HepG2 (cell line): ENCODE results near the gene C9orf40. TPM values are rescaled to one million over a fixed set of nuclear protein-coding genes. Genes with fewer than 3 reads are reported as not detected.

ENCODE experiments used
- ATAC-seq: fragments of 200-7000 bp; cut with Tn5 transposase; 3 replicates; pipeline ENCODE4 v1.9.1; 2020; ENCODE audit warnings: mild to moderate bottlenecking, moderate library complexity
- BruUV-seq: library from RNA; stranded (reverse); fragments of 400-500 nt; replicated peaks from 2 replicates; lab custom pipeline; 2021; lab: Mats Ljungman, UMichigan
- CTCF ChIA-PET: fragments of 300-600 bp; formaldehyde crosslinking; extraction: SDS; loops from one replicate; lab custom pipeline; 2021; ENCODE audit warnings: low total read pairs, inconsistent platforms, low intra/inter-chr PET ratio; lab: Yijun Ruan, JAX
- POLR2A ChIA-PET: fragments of 350-600 bp; sonication (Branson Sonifier 250); formaldehyde crosslinking; loops from one replicate; lab custom pipeline; 2020; ENCODE audit warnings: antibody characterized with exemption, inconsistent platforms; lab: Yijun Ruan, JAX
- DNase-seq: peaks from one replicate; pipeline ENCODE4 v3.0.0-alpha.2; 2015; ENCODE audit warnings: low spot score
- FAIRE-seq: peaks from 3 replicates; lab custom pipeline; 2011; peaks lifted over from hg19 to GRCh38; lab: Jason Lieb, UNC
- H2AFZ ChIP-seq: one replicate; pipeline ENCODE4 v1.6.1; 2011; ENCODE audit warnings: low read length, inconsistent platforms
- H3K27ac ChIP-seq: fragments of 300-600 bp; 3 replicates; pipeline ENCODE4 v1.8.0; 2011; ENCODE audit warnings: mixed run types, mild to moderate bottlenecking, mixed read lengths, low read length, inconsistent platforms; ENCODE audit not compliant: insufficient read depth; ENCODE audit errors: extremely low read length
- H3K27me3 ChIP-seq, 2 experiments: fragments of 200-600 bp in 1 of 2; 2 replicates in 1 of 2; 3 replicates in 1 of 2; pipeline versions ENCODE4 v1.6.0 to v1.8.0; 2011; ENCODE audit warnings: low read length in 2 of 2, mild to moderate bottlenecking in 2 of 2, moderate library complexity in 2 of 2, inconsistent platforms in 1 of 2; ENCODE audit not compliant: insufficient read depth in 2 of 2, control insufficient read depth in 1 of 2
- H3K36me3 ChIP-seq, 2 experiments: fragments of 200-600 bp in 1 of 2; replicated peaks in 1 of 2; 2 replicates in 1 of 2; 3 replicates in 1 of 2; pipeline versions ENCODE4 v1.5.1 to v1.8.0; 2011; ENCODE audit warnings: low read length in 2 of 2, inconsistent platforms in 1 of 2; ENCODE audit not compliant: insufficient read depth in 2 of 2, control insufficient read depth in 1 of 2
- H3K4me1 ChIP-seq: 2 replicates; pipeline ENCODE4 v1.5.1; 2012; ENCODE audit warnings: low read length, inconsistent platforms; ENCODE audit not compliant: insufficient read depth
- H3K4me2 ChIP-seq: 2 replicates; pipeline ENCODE4 v1.6.0; 2011; ENCODE audit warnings: low read depth, low read length, inconsistent platforms
- H3K4me3 ChIP-seq, 3 experiments: fragments of 200-600 bp in 1 of 3; sonication (generic), shearing (Covaris generic) in 1 of 3; replicated peaks in 1 of 3; 2 replicates each; pipeline ENCODE4 v1.5.1; 2011 to 2016; ENCODE audit warnings: low read length in 3 of 3, inconsistent platforms in 2 of 3, low read depth in 2 of 3, mild to moderate bottlenecking in 2 of 3, control low read depth in 1 of 3, mixed read lengths in 1 of 3; ENCODE audit not compliant: insufficient read depth in 1 of 3
- H3K79me2 ChIP-seq: one replicate; pipeline ENCODE4 v1.6.1; 2011; ENCODE audit warnings: low read length, inconsistent platforms; ENCODE audit not compliant: insufficient read depth
- H3K9ac ChIP-seq: 2 replicates; pipeline ENCODE4 v1.6.0; 2011; ENCODE audit warnings: mild to moderate bottlenecking, low read depth, low read length, inconsistent platforms; ENCODE audit not compliant: insufficient read depth
- H3K9me3 ChIP-seq: 2 replicates; pipeline ENCODE4 v1.5.1; 2012; ENCODE audit warnings: mild to moderate bottlenecking, low read length
- H4K20me1 ChIP-seq: 2 replicates; pipeline ENCODE4 v1.6.0; 2011; ENCODE audit warnings: inconsistent platforms, mild to moderate bottlenecking, low read length, moderate library complexity; ENCODE audit not compliant: insufficient read depth
- GATA4 ChIP-seq: sonication (generic); IDR thresholded peaks from 2 replicates; pipeline ENCODE4 v1.6.1; 2016; ENCODE audit warnings: antibody characterized with exemption, low read depth, borderline replicate concordance
- GPN1 ChIP-seq: sonication (generic); formaldehyde crosslinking; IDR thresholded peaks from 2 replicates; pipeline ENCODE4 v1.5.1; 2020; ENCODE audit warnings: missing genetic modification reagents, borderline replicate concordance
- GTF2F1 ChIP-seq: fragments of 150-350 bp; IDR thresholded peaks from 2 replicates; pipeline ENCODE4 v1.6.1; 2014; ENCODE audit warnings: low read length
- HMG20B ChIP-seq: conservative IDR thresholded peaks from 2 replicates; pipeline ENCODE4 v1.6.1; 2016; ENCODE audit warnings: missing genetic modification reagents, missing compliant biosample characterization
- KDM5A ChIP-seq: fragments of 200-600 bp; sonication (generic); IDR thresholded peaks from 2 replicates; pipeline ENCODE4 v1.7.0; 2018; ENCODE audit warnings: antibody characterized with exemption, mild to moderate bottlenecking, low read length, borderline replicate concordance
- KIAA2018 ChIP-seq: sonication (generic); formaldehyde crosslinking; IDR thresholded peaks from 2 replicates; pipeline ENCODE4 v1.5.0; 2020; ENCODE audit warnings: mild to moderate bottlenecking, missing genetic modification reagents, borderline replicate concordance
- NR2F1 ChIP-seq, 2 experiments: fragments of 450-650 bp in 1 of 2; formaldehyde crosslinking in 1 of 2; IDR thresholded peaks; 2 replicates each; pipeline versions ENCODE4 v1.5.0 to v1.6.1; 2016 to 2020; ENCODE audit warnings: mild to moderate bottlenecking in 1 of 2, missing compliant biosample characterization in 1 of 2, missing genetic modification reagents in 1 of 2, moderate library complexity in 1 of 2
- RARA ChIP-seq: IDR thresholded peaks from 2 replicates; pipeline ENCODE4 v1.6.1; 2016; ENCODE audit warnings: missing genetic modification reagents, missing compliant biosample characterization
- TGIF2 ChIP-seq: IDR thresholded peaks from 2 replicates; pipeline ENCODE4 v1.6.1; 2016; ENCODE audit warnings: control low read depth, missing compliant biosample characterization
- THAP7 ChIP-seq: sonication (generic); formaldehyde crosslinking; IDR thresholded peaks from 2 replicates; pipeline ENCODE4 v1.8.1; 2023; ENCODE audit warnings: mild to moderate bottlenecking, missing genetic modification reagents
- ZNF263 ChIP-seq: sonication (generic); formaldehyde crosslinking; IDR thresholded peaks from 2 replicates; pipeline ENCODE4 v1.4.0; 2020; ENCODE audit warnings: missing genetic modification reagents
- ZNF354B ChIP-seq: sonication (generic); formaldehyde crosslinking; IDR thresholded peaks from 2 replicates; pipeline ENCODE4 v1.8.0; 2022; ENCODE audit warnings: mild to moderate bottlenecking, missing genetic modification reagents
- ZNF660 ChIP-seq: sonication (generic); formaldehyde crosslinking; IDR thresholded peaks from 2 replicates; pipeline ENCODE4 v1.5.1; 2020; ENCODE audit warnings: mild to moderate bottlenecking, low read depth, missing genetic modification reagents, borderline replicate concordance
- ZSCAN9 ChIP-seq: IDR thresholded peaks from 2 replicates; pipeline ENCODE4 v1.6.1; 2016; ENCODE audit warnings: borderline replicate concordance
- WGBS: methylation state at CpG from one replicate; pipeline ENCODE4 v1.1.6; 2017; ENCODE audit warnings: low lambda C conversion rate; 5-methylcytosine and 5-hydroxymethylcytosine counted together
- in situ Hi-C: cut with HindIII; loops from 2 replicates; pipeline ENCODE4 v1.10.0; 2017; ENCODE audit warnings: low pct_unique_long_range_greater_than_20kb; ENCODE audit not compliant: extremely low pct_ligation_motif_present
- intact Hi-C: fragments of 100-400 bp; cut with micrococcal nuclease; formaldehyde crosslinking; loops from one replicate; pipeline ENCODE4 v1.10.0; 2022; ENCODE audit not compliant: unreplicated experiment
- polyA plus RNA-seq, 8 experiments: library from polyadenylated mRNA; depleted of rRNA in 3 of 8; stranded (reverse) in 7 of 8; unstranded in 1 of 8; fragments of >200 nt; fragmentation: Illumina TruSeq in 4 of 8; extraction: Trizol in 4 of 8; gene quantifications; 2 replicates each; pipeline versions ENCODE4 v1.2.1 to v1.2.3, GENCODE V29; 2011 to 2016; ENCODE audit warnings: low read depth in 4 of 8, missing spikeins in 1 of 8, mixed read lengths in 1 of 8; ENCODE audit not compliant: insufficient read depth in 1 of 8
- total RNA-seq, 5 experiments: library from RNA; depleted of rRNA; stranded (reverse); fragments of >200 nt; fragmentation: Illumina TruSeq; extraction: Trizol; gene quantifications; 2 replicates each; pipeline ENCODE4 v1.2.3, GENCODE V29; 2016; ENCODE audit warnings: low read depth in 1 of 5
- TF ChIP-seq, protein P1 (sequence below): sonication (generic); formaldehyde crosslinking; IDR thresholded peaks from 2 replicates; pipeline ENCODE4 v1.8.1; 2023; ENCODE audit warnings: missing genetic modification reagents, inconsistent platforms, borderline replicate concordance

C9orf40 gene
- total and polyA plus RNA-seq, 2 of the 13 experiments (the other 11 are each of a cell fraction or from before 2014, with no cell fraction given), result 3.0 to 13.5 TPM

GRCh38 chr9:74940600-74940999 is 12.1 kb downstream of the C9orf40 start:
- WGBS, result 2% methylated on average over 4 of the region's 4 CpGs
- peak; percentile 85 for DNase-seq
- Histone ChIP-seq H3K4me1 (peaks cover 40% of the 10 kb centered on the region), H3K4me2 (peak overlapping the region; percentile 76), H2AFZ (peak overlapping the region; percentile 76), H4K20me1 (no peaks in the 10 kb centered on the region), H3K27me3 (no peaks in the 10 kb centered on the region), H3K36me3 (no peaks in the 10 kb centered on the region), H3K9me3 (no peaks in the 10 kb centered on the region), H3K9ac (no peak overlapping the region), H3K79me2 (no peaks in the 10 kb centered on the region), H3K4me3 (peak overlapping the region; percentile 12 to 50 (median 13); a peak in 4 of 6 replicates), H3K27ac (no peak overlapping the region)
- ATAC-seq, result peak; percentile 100
- FAIRE-seq, result peak; percentile 89
- CTCF ChIA-PET, result interaction anchor here (0.7 to 2.4 kb wide), 4 partner anchors 12 to 163 kb away, joined by 3 to 20 read pairs (median 7); no protein-coding TSS in a partner anchor
- no TSS peak for BruUV-seq
- in situ Hi-C loops (loop anchor here (10.0 kb wide), 1 partner anchor 166 kb away; no protein-coding TSS in a partner anchor), intact Hi-C loops (loop anchor here (1.0 to 5.0 kb wide), 4 partner anchors 53 to 166 kb away; partner anchors contain the start of gene TRPM6)
- POLR2A ChIA-PET, result interaction anchor here (1.8 kb wide), 1 partner anchor 11 kb away, joined by 11 read pairs; no protein-coding TSS in a partner anchor
- no peak for TF ChIP-seq KIAA2018 (CRISPR knock-in tag)
- TF ChIP-seq RARA (CRISPR knock-in tag), result no peak
- TF ChIP-seq GPN1, result no peak
- no peak for TF ChIP-seq ZNF263
- no peak for TF ChIP-seq ZSCAN9 (CRISPR knock-in tag)
- no peak for TF ChIP-seq THAP7 (CRISPR knock-in tag)
- no peak for TF ChIP-seq ZNF354B
- no peak for TF ChIP-seq KDM5A
- TF ChIP-seq, protein P1, sequence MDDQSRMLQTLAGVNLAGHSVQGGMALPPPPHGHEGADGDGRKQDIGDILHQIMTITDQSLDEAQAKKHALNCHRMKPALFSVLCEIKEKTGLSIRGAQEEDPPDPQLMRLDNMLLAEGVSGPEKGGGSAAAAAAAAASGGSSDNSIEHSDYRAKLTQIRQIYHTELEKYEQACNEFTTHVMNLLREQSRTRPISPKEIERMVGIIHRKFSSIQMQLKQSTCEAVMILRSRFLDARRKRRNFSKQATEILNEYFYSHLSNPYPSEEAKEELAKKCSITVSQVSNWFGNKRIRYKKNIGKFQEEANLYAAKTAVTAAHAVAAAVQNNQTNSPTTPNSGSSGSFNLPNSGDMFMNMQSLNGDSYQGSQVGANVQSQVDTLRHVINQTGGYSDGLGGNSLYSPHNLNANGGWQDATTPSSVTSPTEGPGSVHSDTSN (CRISPR knock-in tag), result no peak
- TF ChIP-seq TGIF2 (CRISPR knock-in tag), result no peak
- TF ChIP-seq GATA4, result no peak
- TF ChIP-seq ZNF660, result no peak
- no peak for TF ChIP-seq HMG20B (CRISPR knock-in tag)
- no peak for TF ChIP-seq NR2F1 (CRISPR knock-in tag; IDR thresholded peaks at IDR 0.05)
- no peak for TF ChIP-seq GTF2F1
